Lower lobe of right lung (tissue), 2 donors: Measurements from ENCODE around the gene TRDMT1. TPM values are rescaled to one million over a fixed set of nuclear protein-coding genes. Genes with fewer than 3 reads are reported as not detected.

Experiments
- ATAC-seq, 2 donors: fragments of 200-7000 bp; cut with Tn5 transposase; one replicate each; pipeline ENCODE4 v1.9.1; 2020 to 2022; ENCODE audit warnings: mild to moderate bottlenecking in 2 of 2, moderate library complexity in 2 of 2
- DNase-seq: peaks from one replicate; pipeline ENCODE4 v3.0.0-alpha.2; 2020
- H3K27ac ChIP-seq: fragments of 200-600 bp; one replicate; pipeline ENCODE4 v1.8.0; 2022
- H3K27me3 ChIP-seq: fragments of 200-600 bp; one replicate; pipeline ENCODE4 v1.8.0; 2022; ENCODE audit warnings: low read depth
- H3K36me3 ChIP-seq: fragments of 200-600 bp; one replicate; pipeline ENCODE4 v1.8.0; 2022; ENCODE audit warnings: mild to moderate bottlenecking
- H3K4me1 ChIP-seq: fragments of 200-600 bp; one replicate; pipeline ENCODE4 v1.8.0; 2022
- H3K4me3 ChIP-seq: fragments of 200-600 bp; one replicate; pipeline ENCODE4 v1.8.0; 2022; ENCODE audit warnings: mild to moderate bottlenecking
- H3K9me3 ChIP-seq: fragments of 200-600 bp; one replicate; pipeline ENCODE4 v1.8.0; 2022
- CTCF ChIP-seq: fragments of 200-600 bp; IDR thresholded peaks from one replicate; pipeline ENCODE4 v1.8.0; 2022; ENCODE audit warnings: antibody characterized with exemption, mild to moderate bottlenecking
- intact Hi-C: fragments of 100-400 bp; cut with DNase I; formaldehyde crosslinking; loops from one replicate; pipeline ENCODE4 v1.11.0; 2022
- total RNA-seq: library from RNA; stranded (reverse); fragmentation: NEBNext Ultra II Directional; extraction: Animal tissue kit (Norgen Biotek cat#: 25700); gene quantifications from one replicate; pipeline ENCODE4 v1.2.1, GENCODE V29; 2021
- donor health status: DM: no; HTN: yes; CAD: no; lungs with severe emphysema.

The TRDMT1 gene
- total RNA-seq, 1 donor from 2014 or later: 7.9 TPM

GRCh38 chr10:17244700-17245365, 43.4 kb upstream of the TRDMT1 start:
- Histone ChIP-seq H3K4me1 (no peaks in the 10 kb centered on the region), H3K27me3 (no peaks in the 10 kb centered on the region), H3K4me3 (no peak overlapping the region), H3K27ac (no peak overlapping the region), H3K36me3 (no peaks in the 10 kb centered on the region), H3K9me3 (no peaks in the 10 kb centered on the region)
- no peak for DNase-seq
- no peak for ATAC-seq
- intact Hi-C loops: no loop called here
- no peak for TF ChIP-seq CTCF

- ATAC-seq (no peak), DNase-seq (no peak)
- intact Hi-C loops: no loop called here
- TF ChIP-seq CTCF: no peak
- H3K4me3 ChIP-seq: no peak overlapping the region
- no peaks in the 10 kb centered on the region for H3K9me3 ChIP-seq
- H3K27me3 ChIP-seq: no peaks in the 10 kb centered on the region
- peaks cover 5% of the 10 kb centered on the region for H3K4me1 ChIP-seq
- H3K36me3 ChIP-seq: peaks cover 16% of the 10 kb centered on the region
- no peak overlapping the region for H3K27ac ChIP-seq
Measured at GRCh38 chr10:17241611-17242333, 40.3 kb upstream of the TRDMT1 start.

GRCh38 chr10:17240616-17241015, 39.1 kb upstream of the TRDMT1 start:
- Histone ChIP-seq H3K36me3 (peaks cover 27% of the 10 kb centered on the region), H3K4me3 (no peak overlapping the region), H3K4me1 (peaks cover 16% of the 10 kb centered on the region), H3K27me3 (no peaks in the 10 kb centered on the region), H3K27ac (no peak overlapping the region), H3K9me3 (no peaks in the 10 kb centered on the region)
- DNase-seq (no peak), ATAC-seq (no peak)
- intact Hi-C loops: no loop called here
- no peak for TF ChIP-seq CTCF

- no peak for TF ChIP-seq CTCF
- no peak for DNase-seq
- Histone ChIP-seq H3K36me3 (peaks cover 33% of the 10 kb centered on the region), H3K27me3 (no peaks in the 10 kb centered on the region), H3K4me3 (no peak overlapping the region), H3K9me3 (no peaks in the 10 kb centered on the region), H3K4me1 (peaks cover 21% of the 10 kb centered on the region), H3K27ac (no peak overlapping the region)
- intact Hi-C loops: no loop called here
- ATAC-seq: no peak
Measured at GRCh38 chr10:17240096-17240495, 38.6 kb upstream of the TRDMT1 start.

- intact Hi-C loops: no loop called here
- Histone ChIP-seq H3K27me3 (no peaks in the 10 kb centered on the region), H3K27ac (no peak overlapping the region), H3K9me3 (no peaks in the 10 kb centered on the region), H3K4me1 (peaks cover 27% of the 10 kb centered on the region), H3K4me3 (no peak overlapping the region), H3K36me3 (peaks cover 38% of the 10 kb centered on the region)
- DNase-seq (no peak), ATAC-seq (peak in 1 of 2 donors; percentile 19)
- TF ChIP-seq CTCF: no peak
Measured at GRCh38 chr10:17239345-17240085, 38.0 kb upstream of the TRDMT1 start.
